Mucosa of descending colon (tissue), 3 donors: Measurements from ENCODE around the gene OVOL1. TPM values are rescaled to one million over a fixed set of nuclear protein-coding genes. Genes with fewer than 3 reads are reported as not detected.

Experiments used
- ATAC-seq: fragments of 200-7000 bp; cut with Tn5 transposase; one replicate; pipeline ENCODE4 v1.9.1; 2020; ENCODE audit warnings: mild to moderate bottlenecking, moderate library complexity
- DNase-seq, 3 donors: peaks; one replicate each; pipeline ENCODE4 v3.0.0-alpha.2; 2020
- H3K36me3 ChIP-seq: fragments of 200-600 bp; one replicate; pipeline ENCODE4 v1.8.0; 2021; ENCODE audit warnings: low read depth, mild to moderate bottlenecking
- H3K4me1 ChIP-seq: fragments of 200-600 bp; one replicate; pipeline ENCODE4 v1.8.0; 2021; ENCODE audit warnings: low read depth, mild to moderate bottlenecking
- H3K4me3 ChIP-seq: fragments of 200-600 bp; one replicate; pipeline ENCODE4 v1.8.0; 2021; ENCODE audit warnings: mild to moderate bottlenecking
- H3K9me3 ChIP-seq: fragments of 200-600 bp; one replicate; pipeline ENCODE4 v1.8.0; 2021; ENCODE audit warnings: mild to moderate bottlenecking
- CTCF ChIP-seq: fragments of 200-600 bp; IDR thresholded peaks from one replicate; pipeline ENCODE4 v1.8.0; 2022; ENCODE audit warnings: antibody characterized with exemption, mild to moderate bottlenecking
- intact Hi-C, 2 donors: fragments of 100-400 bp; cut with DNase I in 1 of 2; cut with micrococcal nuclease in 1 of 2; formaldehyde crosslinking; loops; one replicate each; pipeline versions ENCODE4 v1.11.0 to v1.11.1; 2022; cut with DNase I, micrococcal nuclease
- total RNA-seq, 3 donors: library from RNA; stranded (reverse); fragmentation: NEBNext Ultra II Directional in 2 of 3; extraction: Animal tissue kit (Norgen Biotek cat#: 25700) in 2 of 3; gene quantifications; one replicate each; pipeline versions ENCODE4 v1.2.1 to v1.2.4, GENCODE V29; 2021 to 2023
- donor health status: DM: no; HTN: no; CAD: no; lungs with moderate emphysema.
- donor health status: DM: no; HTN: no; CAD: no.
- donor health status: DM: no; HTN: yes; CAD: no.

The OVOL1 gene
- total RNA-seq, 3 donors from 2014 or later, result 16.5 to 48.6 (median 34.3) TPM

GRCh38 chr11:65776196-65776595 is 10.7 kb upstream of the OVOL1 start:
- DNase-seq (no peak), ATAC-seq (no peak)
- Histone ChIP-seq H3K4me3 (no peak overlapping the region), H3K9me3 (no peaks in the 10 kb centered on the region), H3K4me1 (peaks cover 12% of the 10 kb centered on the region), H3K36me3 (peaks cover 2% of the 10 kb centered on the region)
- TF ChIP-seq CTCF, result no peak
- intact Hi-C loops, result no loop called here

- H3K4me3 ChIP-seq, result no peak overlapping the region
- intact Hi-C loops, result no loop called here
- DNase-seq (no peak), ATAC-seq (no peak)
- TF ChIP-seq CTCF, result no peak
- no peaks in the 10 kb centered on the region for H3K9me3 ChIP-seq
- H3K36me3 ChIP-seq, result peaks cover 2% of the 10 kb centered on the region
- peaks cover 17% of the 10 kb centered on the region for H3K4me1 ChIP-seq
These were observed 10.1 kb upstream of the OVOL1 start for GRCh38 chr11:65776710-65777141.

- H3K4me3 ChIP-seq, result no peak overlapping the region
- no peaks in the 10 kb centered on the region for H3K9me3 ChIP-seq
- DNase-seq, result no peak
- intact Hi-C loops, result no loop called here
- no peak for ATAC-seq
- H3K4me1 ChIP-seq, result peaks cover 18% of the 10 kb centered on the region
- peaks cover 2% of the 10 kb centered on the region for H3K36me3 ChIP-seq
- TF ChIP-seq CTCF, result no peak
These were observed 9.6 kb upstream of the OVOL1 start for GRCh38 chr11:65777241-65777640.

GRCh38 chr11:65777821-65778361 is 9.0 kb upstream of the OVOL1 start:
- Histone ChIP-seq H3K9me3 (no peaks in the 10 kb centered on the region), H3K4me3 (no peak overlapping the region), H3K36me3 (peaks cover 2% of the 10 kb centered on the region), H3K4me1 (peaks cover 18% of the 10 kb centered on the region)
- no peak for DNase-seq
- ATAC-seq, result no peak
- intact Hi-C loops, result no loop called here
- no peak for TF ChIP-seq CTCF

- no peak for TF ChIP-seq CTCF
- DNase-seq (peak in 1 of 3 donors; percentile 58), ATAC-seq (no peak)
- intact Hi-C loops, result no loop called here
- Histone ChIP-seq H3K9me3 (no peaks in the 10 kb centered on the region), H3K4me1 (peaks cover 18% of the 10 kb centered on the region), H3K36me3 (peaks cover 2% of the 10 kb centered on the region), H3K4me3 (no peak overlapping the region)
These were observed 8.4 kb upstream of the OVOL1 start for GRCh38 chr11:65778431-65778900.
